Astrocyte (in vitro differentiated cells and primary cell): ENCODE measurements around the gene UGT2A3. TPM values are rescaled to one million over a fixed set of nuclear protein-coding genes. Genes with fewer than 3 reads are reported as not detected.

Source experiments
- DNase-seq: peaks from one replicate; pipeline ENCODE4 v3.0.0-alpha.2; 2010; ENCODE audit warnings: low read depth
- FAIRE-seq: peaks from 2 replicates; lab custom pipeline; 2011; peaks lifted over from hg19 to GRCh38; lab: Jason Lieb, UNC
- H2AFZ ChIP-seq: 2 replicates; pipeline ENCODE4 v1.6.0; 2012; ENCODE audit warnings: low read depth, low read length, inconsistent platforms
- H3K27ac ChIP-seq: 2 replicates; pipeline ENCODE4 v1.5.1; 2011; ENCODE audit warnings: low read depth, low read length, inconsistent platforms
- H3K27me3 ChIP-seq: 2 replicates; pipeline ENCODE4 v1.6.0; 2011; ENCODE audit warnings: low read length, inconsistent platforms; ENCODE audit not compliant: insufficient read depth
- H3K36me3 ChIP-seq: 2 replicates; pipeline ENCODE4 v1.5.1; 2011; ENCODE audit warnings: low read length, inconsistent platforms; ENCODE audit not compliant: insufficient read depth
- H3K4me1 ChIP-seq: 2 replicates; pipeline ENCODE4 v1.5.1; 2011; ENCODE audit warnings: low read length, inconsistent platforms; ENCODE audit not compliant: insufficient read depth
- H3K4me2 ChIP-seq: 2 replicates; pipeline ENCODE4 v1.6.0; 2012; ENCODE audit warnings: low read length, inconsistent platforms
- H3K4me3 ChIP-seq: 2 replicates; pipeline ENCODE4 v1.5.1; 2011; ENCODE audit warnings: low read depth, mild to moderate bottlenecking, low read length, inconsistent platforms; ENCODE audit not compliant: insufficient read depth
- H3K79me2 ChIP-seq: 2 replicates; pipeline ENCODE4 v1.6.0; 2012; ENCODE audit warnings: mild to moderate bottlenecking, low read length, inconsistent platforms; ENCODE audit not compliant: insufficient read depth
- H3K9ac ChIP-seq: 2 replicates; pipeline ENCODE4 v1.6.0; 2012; ENCODE audit warnings: mild to moderate bottlenecking, low read length, inconsistent platforms
- H3K9me3 ChIP-seq: 2 replicates; pipeline ENCODE4 v1.5.1; 2012; ENCODE audit warnings: low read depth, mild to moderate bottlenecking, low read length, inconsistent platforms; ENCODE audit not compliant: insufficient read depth
- H4K20me1 ChIP-seq: 2 replicates; pipeline ENCODE4 v1.6.0; 2012; ENCODE audit warnings: low read length, inconsistent platforms; ENCODE audit not compliant: insufficient read depth
- H3K27ac Mint-ChIP-seq: one replicate; pipeline ENCODE4 v1.8.0; 2021; ENCODE audit warnings: mild to moderate bottlenecking, mixed read lengths; ENCODE audit not compliant: unreplicated experiment
- H3K27me3 Mint-ChIP-seq: one replicate; pipeline ENCODE4 v1.8.0; 2021; ENCODE audit warnings: low read depth, mixed read lengths; ENCODE audit not compliant: unreplicated experiment
- H3K36me3 Mint-ChIP-seq: one replicate; pipeline ENCODE4 v1.8.0; 2021; ENCODE audit warnings: low read depth, mixed read lengths; ENCODE audit not compliant: unreplicated experiment
- H3K4me1 Mint-ChIP-seq: one replicate; pipeline ENCODE4 v1.8.0; 2021; ENCODE audit warnings: low read depth, mixed read lengths; ENCODE audit not compliant: unreplicated experiment
- H3K4me3 Mint-ChIP-seq: one replicate; pipeline ENCODE4 v1.8.0; 2021; ENCODE audit warnings: mild to moderate bottlenecking, moderate library complexity, mixed read lengths; ENCODE audit not compliant: unreplicated experiment
- H3K9me3 Mint-ChIP-seq: one replicate; pipeline ENCODE4 v1.8.0; 2021; ENCODE audit warnings: mild to moderate bottlenecking, mixed read lengths; ENCODE audit not compliant: unreplicated experiment
- EZH2 ChIP-seq: IDR thresholded peaks from 2 replicates; pipeline ENCODE4 v1.6.1; 2012; ENCODE audit warnings: mild to moderate bottlenecking, low read length, inconsistent platforms; ENCODE audit not compliant: insufficient read depth
- total RNA-seq: library from RNA; stranded (reverse); gene quantifications from 2 replicates; pipeline ENCODE4 v1.2.1, GENCODE V29; 2021
- TF ChIP-seq, protein P1 (sequence below): IDR thresholded peaks from 2 replicates; pipeline ENCODE4 v1.5.1; 2011; ENCODE audit warnings: low read depth, mild to moderate bottlenecking, inconsistent platforms, low read length, moderate library complexity; ENCODE audit not compliant: insufficient read depth

UGT2A3 gene
- total RNA-seq, 1 donor from 2014 or later = not detected

GRCh38 chr4:68907788-68908700, 43.6 kb downstream of the UGT2A3 start:
- no peak overlapping the region for H2AFZ ChIP-seq
- H3K9ac ChIP-seq = no peak overlapping the region
- no peaks in the 10 kb centered on the region for H3K36me3 Mint-ChIP-seq
- TF ChIP-seq, protein P1, sequence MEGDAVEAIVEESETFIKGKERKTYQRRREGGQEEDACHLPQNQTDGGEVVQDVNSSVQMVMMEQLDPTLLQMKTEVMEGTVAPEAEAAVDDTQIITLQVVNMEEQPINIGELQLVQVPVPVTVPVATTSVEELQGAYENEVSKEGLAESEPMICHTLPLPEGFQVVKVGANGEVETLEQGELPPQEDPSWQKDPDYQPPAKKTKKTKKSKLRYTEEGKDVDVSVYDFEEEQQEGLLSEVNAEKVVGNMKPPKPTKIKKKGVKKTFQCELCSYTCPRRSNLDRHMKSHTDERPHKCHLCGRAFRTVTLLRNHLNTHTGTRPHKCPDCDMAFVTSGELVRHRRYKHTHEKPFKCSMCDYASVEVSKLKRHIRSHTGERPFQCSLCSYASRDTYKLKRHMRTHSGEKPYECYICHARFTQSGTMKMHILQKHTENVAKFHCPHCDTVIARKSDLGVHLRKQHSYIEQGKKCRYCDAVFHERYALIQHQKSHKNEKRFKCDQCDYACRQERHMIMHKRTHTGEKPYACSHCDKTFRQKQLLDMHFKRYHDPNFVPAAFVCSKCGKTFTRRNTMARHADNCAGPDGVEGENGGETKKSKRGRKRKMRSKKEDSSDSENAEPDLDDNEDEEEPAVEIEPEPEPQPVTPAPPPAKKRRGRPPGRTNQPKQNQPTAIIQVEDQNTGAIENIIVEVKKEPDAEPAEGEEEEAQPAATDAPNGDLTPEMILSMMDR = no peak
- no peak for TF ChIP-seq EZH2
- no peaks in the 10 kb centered on the region for H3K4me1 ChIP-seq
- no peaks in the 10 kb centered on the region for H3K27me3 ChIP-seq
- H3K79me2 ChIP-seq = no peaks in the 10 kb centered on the region
- no peaks in the 10 kb centered on the region for H4K20me1 ChIP-seq
- H3K4me2 ChIP-seq = no peak overlapping the region
- FAIRE-seq (no peak), DNase-seq (no peak)
- H3K27ac ChIP-seq = no peak overlapping the region
- H3K27me3 Mint-ChIP-seq = peaks cover 18% of the 10 kb centered on the region
- no peak overlapping the region for H3K4me3 Mint-ChIP-seq
- H3K9me3 Mint-ChIP-seq = peaks cover 3% of the 10 kb centered on the region
- no peaks in the 10 kb centered on the region for H3K9me3 ChIP-seq
- peaks cover 23% of the 10 kb centered on the region for H3K4me1 Mint-ChIP-seq
- H3K4me3 ChIP-seq = no peak overlapping the region
- no peaks in the 10 kb centered on the region for H3K36me3 ChIP-seq
- H3K27ac Mint-ChIP-seq = peak overlapping the region; percentile 85

DNA sequence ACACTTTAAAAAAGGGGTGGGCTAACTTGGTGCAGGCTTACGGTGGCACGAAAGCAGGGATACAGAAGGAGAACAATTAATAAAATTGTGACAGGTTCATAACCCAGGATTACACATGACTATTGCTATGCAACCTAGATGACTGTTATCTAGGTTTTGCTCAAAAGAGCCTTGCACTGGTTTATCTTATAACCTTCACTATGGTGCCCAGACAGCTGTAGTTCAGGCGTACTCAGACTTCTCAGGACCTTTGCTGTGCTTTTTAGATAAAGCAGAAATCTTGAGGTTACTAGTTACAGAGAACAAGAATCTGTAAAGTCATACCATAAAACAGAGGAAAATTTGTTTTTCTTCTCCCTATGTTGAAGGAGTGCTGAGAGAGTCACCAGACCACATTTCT, 44.4 kb downstream of the UGT2A3 start:
- H3K27me3 ChIP-seq = no peaks in the 10 kb centered on the region
- H3K9me3 ChIP-seq = no peaks in the 10 kb centered on the region
- Mint-ChIP-seq H3K27ac (peak overlapping the region; percentile 85), H3K9me3 (peaks cover 3% of the 10 kb centered on the region), H3K36me3 (no peaks in the 10 kb centered on the region), H3K27me3 (peaks cover 23% of the 10 kb centered on the region), H3K4me3 (no peak overlapping the region), H3K4me1 (peaks cover 23% of the 10 kb centered on the region)
- no peak for TF ChIP-seq EZH2
- TF ChIP-seq, protein P1 = no peak
- DNase-seq (peak; percentile 41), FAIRE-seq (no peak)
- H3K9ac ChIP-seq = no peak overlapping the region
- no peaks in the 10 kb centered on the region for H3K4me1 ChIP-seq
- H3K27ac ChIP-seq = no peak overlapping the region
- no peaks in the 10 kb centered on the region for H4K20me1 ChIP-seq
- no peaks in the 10 kb centered on the region for H3K79me2 ChIP-seq
- H2AFZ ChIP-seq = no peak overlapping the region
- H3K4me2 ChIP-seq = no peak overlapping the region
- H3K36me3 ChIP-seq = no peaks in the 10 kb centered on the region
- no peak overlapping the region for H3K4me3 ChIP-seq

DNA sequence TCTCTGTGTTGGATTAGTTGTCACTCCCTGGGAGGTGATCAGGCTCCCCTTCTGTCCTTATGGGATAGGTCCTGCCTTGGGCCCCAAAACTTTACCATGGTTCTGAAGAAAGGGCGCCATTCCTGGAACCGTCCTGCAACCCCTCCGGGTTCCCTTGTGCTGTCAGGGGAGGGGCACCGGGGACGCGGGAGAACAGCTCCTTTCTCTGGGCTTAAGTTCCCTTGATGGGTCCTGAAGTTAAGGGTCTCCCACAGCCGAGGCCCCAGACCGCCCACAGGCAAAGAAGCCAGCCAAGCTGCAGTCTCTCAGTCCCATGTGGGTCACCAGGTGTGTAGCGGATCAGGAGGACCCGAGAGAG, 44.8 kb downstream of the UGT2A3 start:
- TF ChIP-seq, protein P1 = no peak
- no peak for TF ChIP-seq EZH2
- Histone ChIP-seq H2AFZ (peak overlapping the region; percentile 41), H3K4me2 (no peak overlapping the region)

More for the DNA sequence above, 44.8 kb downstream of the UGT2A3 start:
- FAIRE-seq (no peak), DNase-seq (no peak)
- Histone ChIP-seq H3K9ac (no peak overlapping the region), H4K20me1 (no peaks in the 10 kb centered on the region), H3K27me3 (no peaks in the 10 kb centered on the region), H3K79me2 (no peaks in the 10 kb centered on the region), H3K27ac (no peak overlapping the region), H3K36me3 (no peaks in the 10 kb centered on the region), H3K4me3 (no peak overlapping the region), H3K9me3 (no peaks in the 10 kb centered on the region), H3K4me1 (no peaks in the 10 kb centered on the region)
- Mint-ChIP-seq H3K4me1 (peaks cover 23% of the 10 kb centered on the region), H3K9me3 (peaks cover 3% of the 10 kb centered on the region), H3K27me3 (peaks cover 23% of the 10 kb centered on the region), H3K27ac (no peak overlapping the region), H3K4me3 (peak overlapping the region; percentile 31), H3K36me3 (no peaks in the 10 kb centered on the region)
